ENCODE measurements around the gene PITPNC1. TPM values are rescaled to one million over a fixed set of nuclear protein-coding genes. Genes with fewer than 3 reads are reported as not detected.

Gene PITPNC1
- polyA plus RNA-seq, 1 of the 3 experiments (the other 2 are of a cell fraction), result 18.4 TPM

- no peaks in the 10 kb centered on the region for H3K9me2 ChIP-seq
- no peak overlapping the region for H3K4me3 ChIP-seq (ENCODE audit: low read depth in 2 of 2, low read length in 1 of 2)
- H3K9me3 ChIP-seq, result no peaks in the 10 kb centered on the region
- no peak for TF ChIP-seq MXI1 (IDR thresholded peaks at IDR 0.05; ENCODE audit: low read depth, low read length)
- TF ChIP-seq REST (IDR thresholded peaks at IDR 0.05; ENCODE audit: low read depth, low read length), result no peak
- TF ChIP-seq FOSL2 (IDR thresholded peaks at IDR 0.05; ENCODE audit: borderline replicate concordance, low read depth), result no peak
- no peak for TF ChIP-seq SIN3A (IDR thresholded peaks at IDR 0.05; ENCODE audit: borderline replicate concordance, low read depth, low read length)
- no peak for TF ChIP-seq RFX5 (IDR thresholded peaks at IDR 0.05; ENCODE audit: low read length)
- TF ChIP-seq TCF12 (IDR thresholded peaks at IDR 0.05), result no peak
- TF ChIP-seq NFIC (IDR thresholded peaks at IDR 0.05; ENCODE audit: borderline replicate concordance), result no peak
- TF ChIP-seq RXRA (IDR thresholded peaks at IDR 0.05; ENCODE audit: borderline replicate concordance, low read depth), result no peak
- TF ChIP-seq YY1 (IDR thresholded peaks at IDR 0.05; ENCODE audit: low read depth), result no peak
- TF ChIP-seq ZBTB33 (IDR thresholded peaks at IDR 0.05; ENCODE audit: borderline replicate concordance, low read depth), result no peak
- TF ChIP-seq POLR2AphosphoS5 (IDR thresholded peaks at IDR 0.05; ENCODE audit: low read depth, low read length), result no peak
- TF ChIP-seq CTCF (IDR thresholded peaks at IDR 0.05), result no peak
- TF ChIP-seq GATA2 (CRISPR knock-in tag; IDR thresholded peaks at IDR 0.05), result no peak
- no peak for TF ChIP-seq TEAD4 (IDR thresholded peaks at IDR 0.05; ENCODE audit: borderline replicate concordance, insufficient read depth)
- no peak for TF ChIP-seq MAX (IDR thresholded peaks at IDR 0.05; ENCODE audit: low read depth)
- no peak for TF ChIP-seq FOXM1 (IDR thresholded peaks at IDR 0.05; ENCODE audit: low read depth)
- H2AFZ ChIP-seq (ENCODE audit: low read depth), result no peak overlapping the region
- DNase-seq, result no peak
- no peaks in the 10 kb centered on the region for H4K20me1 ChIP-seq (ENCODE audit: insufficient read depth)
- no peak overlapping the region for H3K4me2 ChIP-seq
- H3K4me1 ChIP-seq (ENCODE audit: control insufficient read depth in 1 of 2, insufficient read depth in 2 of 2, low read depth in 1 of 2, low read length in 1 of 2), result no peaks in the 10 kb centered on the region
- H3K79me2 ChIP-seq (ENCODE audit: insufficient read depth), result peaks cover 22% of the 10 kb centered on the region; the same call in 1 of the 2 replicates
- H3K27ac ChIP-seq (ENCODE audit: low read depth in 2 of 2, low read length in 1 of 2), result no peak overlapping the region
- CTCF ChIA-PET, result interaction anchor here (1.1 to 2.5 kb wide), 2 partner anchors 25 to 62 kb away, joined by 3 to 14 read pairs; no protein-coding TSS in a partner anchor
- 80% methylated on average over 2 of the region's 2 CpGs for WGBS (ENCODE audit: low lambda C conversion rate)
- H3K27me3 ChIP-seq (ENCODE audit: insufficient read depth), result no peaks in the 10 kb centered on the region
- H3K9ac ChIP-seq, result no peak overlapping the region
- H3K36me3 ChIP-seq (replicated peaks in 1 of 2; ENCODE audit: control insufficient read depth in 1 of 2, insufficient read depth in 2 of 2, low read length in 1 of 2), result no peaks in the 10 kb centered on the region
- H3F3A ChIP-seq (replicated peaks; ENCODE audit: insufficient read depth), result peaks cover 5% of the 10 kb centered on the region
- POLR2A ChIA-PET, result no interaction called here
Measured at GRCh38 chr17:67412941-67413340, 35.9 kb downstream of the PITPNC1 start.
